ENCODE results near the gene PPM1D.

DNA sequence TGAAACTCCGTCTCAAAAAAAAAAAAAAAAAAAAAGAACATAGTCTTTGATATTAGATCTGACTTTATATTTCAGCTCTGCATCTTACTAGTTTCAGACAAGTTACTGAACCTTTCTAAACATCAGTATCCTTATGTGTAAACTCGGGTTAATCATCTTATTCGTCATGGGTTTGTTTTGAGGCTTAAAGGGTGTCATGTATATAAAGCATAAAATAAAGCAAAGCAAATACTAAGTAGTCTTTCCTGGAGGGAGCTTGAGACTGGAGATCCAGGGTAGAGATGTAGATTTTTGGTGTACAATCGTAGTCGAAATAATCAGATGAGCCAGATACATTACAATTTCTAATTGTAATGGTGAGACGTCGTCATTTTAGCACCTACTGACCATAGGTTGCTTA lies 85.4 kb downstream of the PPM1D start:
- TF ChIP-seq SMC3 (IDR thresholded peaks at IDR 0.05; ENCODE audit: low read depth, low read length) (no peak), MXI1 (IDR thresholded peaks at IDR 0.05; ENCODE audit: low read depth, low read length) (no peak), ELF1 (IDR thresholded peaks at IDR 0.05) (no peak), YY1 (IDR thresholded peaks at IDR 0.05; ENCODE audit: low read depth) (no peak), GABPA (IDR thresholded peaks at IDR 0.05; ENCODE audit: low read depth) (no peak), RXRA (IDR thresholded peaks at IDR 0.05; ENCODE audit: borderline replicate concordance, low read depth) (no peak), POLR2AphosphoS5 (IDR thresholded peaks at IDR 0.05; ENCODE audit: low read depth, low read length) (no peak), TAF1 (IDR thresholded peaks at IDR 0.05; ENCODE audit: borderline replicate concordance, low read depth, low read length) (no peak), RCOR1 (IDR thresholded peaks at IDR 0.05; ENCODE audit: low read length) (no peak), JUND (IDR thresholded peaks at IDR 0.05) (no peak), EZH2phosphoT487 (IDR thresholded peaks at IDR 0.05; ENCODE audit: borderline replicate concordance, low read depth) (no peak)
- TF ChIP-seq, protein P1, sequence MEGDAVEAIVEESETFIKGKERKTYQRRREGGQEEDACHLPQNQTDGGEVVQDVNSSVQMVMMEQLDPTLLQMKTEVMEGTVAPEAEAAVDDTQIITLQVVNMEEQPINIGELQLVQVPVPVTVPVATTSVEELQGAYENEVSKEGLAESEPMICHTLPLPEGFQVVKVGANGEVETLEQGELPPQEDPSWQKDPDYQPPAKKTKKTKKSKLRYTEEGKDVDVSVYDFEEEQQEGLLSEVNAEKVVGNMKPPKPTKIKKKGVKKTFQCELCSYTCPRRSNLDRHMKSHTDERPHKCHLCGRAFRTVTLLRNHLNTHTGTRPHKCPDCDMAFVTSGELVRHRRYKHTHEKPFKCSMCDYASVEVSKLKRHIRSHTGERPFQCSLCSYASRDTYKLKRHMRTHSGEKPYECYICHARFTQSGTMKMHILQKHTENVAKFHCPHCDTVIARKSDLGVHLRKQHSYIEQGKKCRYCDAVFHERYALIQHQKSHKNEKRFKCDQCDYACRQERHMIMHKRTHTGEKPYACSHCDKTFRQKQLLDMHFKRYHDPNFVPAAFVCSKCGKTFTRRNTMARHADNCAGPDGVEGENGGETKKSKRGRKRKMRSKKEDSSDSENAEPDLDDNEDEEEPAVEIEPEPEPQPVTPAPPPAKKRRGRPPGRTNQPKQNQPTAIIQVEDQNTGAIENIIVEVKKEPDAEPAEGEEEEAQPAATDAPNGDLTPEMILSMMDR (IDR thresholded peaks at IDR 0.05): no peak
- TF ChIP-seq, protein P2, sequence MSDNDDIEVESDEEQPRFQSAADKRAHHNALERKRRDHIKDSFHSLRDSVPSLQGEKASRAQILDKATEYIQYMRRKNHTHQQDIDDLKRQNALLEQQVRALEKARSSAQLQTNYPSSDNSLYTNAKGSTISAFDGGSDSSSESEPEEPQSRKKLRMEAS (IDR thresholded peaks at IDR 0.05; ENCODE audit: low read depth): no peak
- TF ChIP-seq, protein P3, sequence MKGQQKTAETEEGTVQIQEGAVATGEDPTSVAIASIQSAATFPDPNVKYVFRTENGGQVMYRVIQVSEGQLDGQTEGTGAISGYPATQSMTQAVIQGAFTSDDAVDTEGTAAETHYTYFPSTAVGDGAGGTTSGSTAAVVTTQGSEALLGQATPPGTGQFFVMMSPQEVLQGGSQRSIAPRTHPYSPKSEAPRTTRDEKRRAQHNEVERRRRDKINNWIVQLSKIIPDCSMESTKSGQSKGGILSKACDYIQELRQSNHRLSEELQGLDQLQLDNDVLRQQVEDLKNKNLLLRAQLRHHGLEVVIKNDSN (IDR thresholded peaks at IDR 0.05; ENCODE audit: borderline replicate concordance, low read depth): no peak

Data from SK-N-SH (cell line).